Measurements from ENCODE around the gene PELI2. TPM values are rescaled to one million over a fixed set of nuclear protein-coding genes. Genes with fewer than 3 reads are reported as not detected.

Gene PELI2
- total RNA-seq, 1 experiment from 2014 or later = 23.5 TPM

DNA sequence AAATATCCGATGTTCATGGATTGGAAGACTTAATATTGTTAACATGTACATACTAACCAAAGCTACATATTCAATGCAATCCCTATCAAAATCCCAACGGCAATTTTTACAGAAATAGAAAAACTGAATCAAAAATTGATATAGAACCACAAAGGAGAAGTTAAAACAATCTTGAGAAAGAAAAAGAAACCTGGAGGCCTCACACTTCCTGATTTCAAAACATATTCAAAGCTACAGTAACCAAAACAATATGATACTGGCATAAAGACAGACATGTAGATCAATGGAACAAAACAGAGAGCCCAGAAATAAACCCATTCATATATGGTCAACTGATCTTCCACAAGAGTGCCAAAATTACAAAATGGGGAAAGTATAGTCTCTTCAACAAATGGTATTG, 5.4 kb upstream of the PELI2 start:
- Mint-ChIP-seq H3K9me3 (no peaks in the 10 kb centered on the region), H3K4me3 (no peak overlapping the region), H3K4me1 (peaks cover 16% of the 10 kb centered on the region), H3K36me3 (no peaks in the 10 kb centered on the region), H3K27me3 (ENCODE audit: low read depth) (no peaks in the 10 kb centered on the region), H3K27ac (no peak overlapping the region)
- POLR2A ChIA-PET = interaction anchor here (0.7 kb wide), 1 partner anchor 397 kb away, joined by 3 read pairs; no protein-coding TSS in a partner anchor
- ATAC-seq (no peak), DNase-seq (ENCODE audit: low spot score) (no peak)
- CTCF ChIA-PET = interaction anchor here (0.5 kb wide), 1 partner anchor 229 kb away, joined by 4 read pairs; no protein-coding TSS in a partner anchor
- TF ChIP-seq PRRX2 (CRISPR knock-in tag; IDR thresholded peaks at IDR 0.05) (no peak), HMGXB4 (CRISPR knock-in tag; IDR thresholded peaks at IDR 0.05) (no peak), SP1 (CRISPR knock-in tag; conservative IDR thresholded peaks at IDR 0.05) (no peak), ATF1 (CRISPR knock-in tag; IDR thresholded peaks at IDR 0.05) (no peak), ZNF219 (CRISPR knock-in tag; IDR thresholded peaks at IDR 0.05; ENCODE audit: borderline replicate concordance) (no peak), ZNF423 (CRISPR knock-in tag; IDR thresholded peaks at IDR 0.05) (no peak)

DNA sequence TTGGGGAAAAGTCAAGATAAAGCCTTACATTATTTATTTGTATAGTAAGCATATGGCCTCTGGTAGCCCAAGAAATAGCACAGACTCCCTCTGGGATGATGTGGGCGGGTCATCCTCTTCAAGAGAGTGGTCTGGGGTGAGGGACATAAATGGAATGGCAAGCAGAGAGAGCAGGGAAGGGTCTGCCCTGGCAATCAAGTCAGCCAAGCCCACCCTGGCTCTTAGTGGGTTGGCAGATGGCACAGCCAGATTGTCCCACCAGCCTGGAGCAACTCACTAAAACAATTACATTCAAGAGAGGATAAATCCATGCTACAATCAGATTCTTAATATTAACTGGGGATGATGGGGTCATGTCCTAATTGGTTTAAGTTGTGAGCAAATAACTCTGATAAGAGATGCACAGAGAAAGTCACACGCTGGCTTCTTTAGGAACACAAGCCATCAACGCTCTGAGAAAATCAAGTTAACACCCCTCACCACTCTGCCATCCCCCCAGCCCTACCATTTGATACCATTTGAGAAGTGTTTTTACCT, 2.8 kb upstream of the PELI2 start:
- no peaks in the 10 kb centered on the region for H3K36me3 Mint-ChIP-seq
- no peak for ATAC-seq
- TF ChIP-seq NFYB (CRISPR knock-in tag; conservative IDR thresholded peaks at IDR 0.05; ENCODE audit: low read depth) (no peak), CBFB (CRISPR knock-in tag; IDR thresholded peaks at IDR 0.05; ENCODE audit: low read depth) (no peak), SOX15 (CRISPR knock-in tag; IDR thresholded peaks at IDR 0.05) (no peak), ZNF263 (CRISPR knock-in tag; IDR thresholded peaks at IDR 0.05; ENCODE audit: low read depth) (no peak), ZNF396 (CRISPR knock-in tag; IDR thresholded peaks at IDR 0.05; ENCODE audit: borderline replicate concordance) (no peak), ZNF138 (CRISPR knock-in tag; conservative IDR thresholded peaks at IDR 0.05) (no peak), ESRRA (CRISPR knock-in tag; IDR thresholded peaks at IDR 0.05; ENCODE audit: borderline replicate concordance) (no peak), GABPB1 (CRISPR knock-in tag; IDR thresholded peaks at IDR 0.05) (no peak), ZNF416 (CRISPR knock-in tag; IDR thresholded peaks at IDR 0.05) (no peak), FOXJ3 (CRISPR knock-in tag; IDR thresholded peaks at IDR 0.05; ENCODE audit: borderline replicate concordance) (no peak), KAT7 (CRISPR knock-in tag; IDR thresholded peaks at IDR 0.05; ENCODE audit: borderline replicate concordance) (no peak), HMGA2 (CRISPR knock-in tag; IDR thresholded peaks at IDR 0.05) (no peak)
- DNase-seq (ENCODE audit: low spot score) = no peak
- POLR2A ChIA-PET = no interaction called here
- H3K4me1 Mint-ChIP-seq = peaks cover 24% of the 10 kb centered on the region
- no peak overlapping the region for H3K27ac Mint-ChIP-seq
- H3K27me3 Mint-ChIP-seq (ENCODE audit: low read depth) = peaks cover 8% of the 10 kb centered on the region
- H3K4me3 Mint-ChIP-seq = no peak overlapping the region
- CTCF ChIA-PET = no interaction called here
- H3K9me3 Mint-ChIP-seq = no peaks in the 10 kb centered on the region

GRCh38 chr14:56115976-56116893, 2.0 kb upstream of the PELI2 start:
- Mint-ChIP-seq H3K4me1 (peaks cover 31% of the 10 kb centered on the region), H3K27ac (no peak overlapping the region), H3K27me3 (ENCODE audit: low read depth) (peaks cover 16% of the 10 kb centered on the region), H3K4me3 (peak overlapping the region; percentile 26), H3K9me3 (no peaks in the 10 kb centered on the region), H3K36me3 (no peaks in the 10 kb centered on the region)
- POLR2A ChIA-PET = interaction anchor here (0.5 kb wide), 1 partner anchor 232 kb away, joined by 4 read pairs; no protein-coding TSS in a partner anchor
- ATAC-seq = peak; percentile 5; the same call in 1 of the 2 replicates
- no peak for DNase-seq (ENCODE audit: low spot score)
- CTCF ChIA-PET = no interaction called here
- TF ChIP-seq, protein P1, sequence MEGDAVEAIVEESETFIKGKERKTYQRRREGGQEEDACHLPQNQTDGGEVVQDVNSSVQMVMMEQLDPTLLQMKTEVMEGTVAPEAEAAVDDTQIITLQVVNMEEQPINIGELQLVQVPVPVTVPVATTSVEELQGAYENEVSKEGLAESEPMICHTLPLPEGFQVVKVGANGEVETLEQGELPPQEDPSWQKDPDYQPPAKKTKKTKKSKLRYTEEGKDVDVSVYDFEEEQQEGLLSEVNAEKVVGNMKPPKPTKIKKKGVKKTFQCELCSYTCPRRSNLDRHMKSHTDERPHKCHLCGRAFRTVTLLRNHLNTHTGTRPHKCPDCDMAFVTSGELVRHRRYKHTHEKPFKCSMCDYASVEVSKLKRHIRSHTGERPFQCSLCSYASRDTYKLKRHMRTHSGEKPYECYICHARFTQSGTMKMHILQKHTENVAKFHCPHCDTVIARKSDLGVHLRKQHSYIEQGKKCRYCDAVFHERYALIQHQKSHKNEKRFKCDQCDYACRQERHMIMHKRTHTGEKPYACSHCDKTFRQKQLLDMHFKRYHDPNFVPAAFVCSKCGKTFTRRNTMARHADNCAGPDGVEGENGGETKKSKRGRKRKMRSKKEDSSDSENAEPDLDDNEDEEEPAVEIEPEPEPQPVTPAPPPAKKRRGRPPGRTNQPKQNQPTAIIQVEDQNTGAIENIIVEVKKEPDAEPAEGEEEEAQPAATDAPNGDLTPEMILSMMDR (IDR thresholded peaks at IDR 0.05) = no peak
- TF ChIP-seq NR3C1 (CRISPR knock-in tag; conservative IDR thresholded peaks at IDR 0.05; ENCODE audit: low read depth) = no peak
- no peak for TF ChIP-seq ZNF281 (CRISPR knock-in tag; IDR thresholded peaks at IDR 0.05)
- TF ChIP-seq NR2C2 (CRISPR knock-in tag; IDR thresholded peaks at IDR 0.05) = no peak
- TF ChIP-seq, protein P2, sequence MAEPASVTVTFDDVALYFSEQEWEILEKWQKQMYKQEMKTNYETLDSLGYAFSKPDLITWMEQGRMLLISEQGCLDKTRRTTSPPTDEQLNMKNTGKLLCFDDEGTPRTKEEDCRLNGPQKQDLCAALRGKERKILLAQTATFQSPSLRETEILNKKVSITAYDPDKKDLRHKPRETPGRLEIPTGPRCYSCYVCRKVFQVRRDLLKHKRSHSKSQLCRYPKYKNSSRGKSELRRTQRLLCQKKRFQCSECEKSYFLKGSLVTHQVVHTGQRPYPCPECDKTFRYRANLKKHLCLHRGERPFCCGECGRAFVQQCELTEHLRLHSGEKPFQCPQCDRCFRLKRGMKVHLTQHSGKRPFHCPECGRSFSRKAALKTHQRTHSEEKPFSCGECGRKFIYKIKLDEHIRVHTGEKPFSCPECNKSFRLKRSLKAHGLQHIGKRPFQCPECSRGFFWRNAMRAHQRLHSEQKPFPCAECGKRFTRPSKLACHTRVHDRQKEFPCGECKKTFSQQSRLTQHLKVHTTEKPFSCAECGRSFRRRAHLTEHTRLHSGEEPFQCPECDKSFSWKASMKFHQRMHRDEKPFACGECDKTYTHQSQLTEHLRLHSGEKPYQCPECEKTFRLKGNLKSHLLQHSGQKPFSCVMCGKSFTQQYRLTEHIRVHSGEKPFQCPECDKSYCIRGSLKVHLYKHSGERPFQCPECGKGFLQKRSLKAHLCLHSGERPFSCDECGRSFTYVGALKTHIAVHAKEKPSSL (CRISPR knock-in tag; conservative IDR thresholded peaks at IDR 0.05) = no peak

Measured in WTC11 (cell line).